Ishikawa (cell line): Measurements from ENCODE around the gene CLIC4.
A peak's percentile ranks its signal among the peaks of the same experiment; 100 is the strongest.

Experiments
- CEBPB ChIP-seq: IDR thresholded peaks from 2 replicates; pipeline ENCODE4 v1.6.1; 2012
- CREB1 ChIP-seq: IDR thresholded peaks from 2 replicates; pipeline ENCODE4 v1.6.1; 2012; ENCODE audit warnings: low read depth
- EGR1 ChIP-seq: IDR thresholded peaks from 2 replicates; pipeline ENCODE4 v1.6.1; 2012
- EP300 ChIP-seq: IDR thresholded peaks from 2 replicates; pipeline ENCODE4 v1.6.1; 2012; ENCODE audit warnings: borderline replicate concordance
- FOXM1 ChIP-seq: IDR thresholded peaks from 2 replicates; pipeline ENCODE4 v1.6.1; 2012; ENCODE audit warnings: low read depth, borderline replicate concordance
- MAX ChIP-seq: IDR thresholded peaks from 2 replicates; pipeline ENCODE4 v1.6.1; 2012
- NFIC ChIP-seq: IDR thresholded peaks from 2 replicates; pipeline ENCODE4 v1.6.1; 2012
- RAD21 ChIP-seq: IDR thresholded peaks from 2 replicates; pipeline ENCODE4 v1.6.1; 2012; ENCODE audit warnings: low read depth
- TAF1 ChIP-seq: IDR thresholded peaks from 2 replicates; pipeline ENCODE4 v1.6.1; 2012; ENCODE audit warnings: low read depth, mild to moderate bottlenecking
- TCF12 ChIP-seq: IDR thresholded peaks from 2 replicates; pipeline ENCODE4 v1.6.1; 2012; ENCODE audit warnings: low read depth
- TEAD4 ChIP-seq: IDR thresholded peaks from 2 replicates; pipeline ENCODE4 v1.6.1; 2012
- USF1 ChIP-seq: IDR thresholded peaks from 2 replicates; pipeline ENCODE4 v1.6.1; 2012
- YY1 ChIP-seq: IDR thresholded peaks from 2 replicates; pipeline ENCODE4 v1.6.1; 2012; ENCODE audit warnings: low read depth
- ZBTB7A ChIP-seq: IDR thresholded peaks from 2 replicates; pipeline ENCODE4 v1.6.1; 2012; ENCODE audit warnings: low read depth
- TF ChIP-seq, protein P1 (sequence below): IDR thresholded peaks from 2 replicates; pipeline ENCODE4 v1.6.1; 2012; ENCODE audit warnings: low read depth, mild to moderate bottlenecking

CLIC4 gene

GRCh38 chr1:24853649-24854048, 108.4 kb downstream of the CLIC4 start:
- TF ChIP-seq FOXM1 (no peak), TCF12 (no peak), RAD21 (no peak), EGR1 (no peak), CEBPB (no peak), CREB1 (no peak), TEAD4 (no peak), YY1 (no peak), USF1 (no peak), NFIC (no peak), EP300 (no peak), MAX (no peak), ZBTB7A (no peak), TAF1 (no peak)
- TF ChIP-seq, protein P1, sequence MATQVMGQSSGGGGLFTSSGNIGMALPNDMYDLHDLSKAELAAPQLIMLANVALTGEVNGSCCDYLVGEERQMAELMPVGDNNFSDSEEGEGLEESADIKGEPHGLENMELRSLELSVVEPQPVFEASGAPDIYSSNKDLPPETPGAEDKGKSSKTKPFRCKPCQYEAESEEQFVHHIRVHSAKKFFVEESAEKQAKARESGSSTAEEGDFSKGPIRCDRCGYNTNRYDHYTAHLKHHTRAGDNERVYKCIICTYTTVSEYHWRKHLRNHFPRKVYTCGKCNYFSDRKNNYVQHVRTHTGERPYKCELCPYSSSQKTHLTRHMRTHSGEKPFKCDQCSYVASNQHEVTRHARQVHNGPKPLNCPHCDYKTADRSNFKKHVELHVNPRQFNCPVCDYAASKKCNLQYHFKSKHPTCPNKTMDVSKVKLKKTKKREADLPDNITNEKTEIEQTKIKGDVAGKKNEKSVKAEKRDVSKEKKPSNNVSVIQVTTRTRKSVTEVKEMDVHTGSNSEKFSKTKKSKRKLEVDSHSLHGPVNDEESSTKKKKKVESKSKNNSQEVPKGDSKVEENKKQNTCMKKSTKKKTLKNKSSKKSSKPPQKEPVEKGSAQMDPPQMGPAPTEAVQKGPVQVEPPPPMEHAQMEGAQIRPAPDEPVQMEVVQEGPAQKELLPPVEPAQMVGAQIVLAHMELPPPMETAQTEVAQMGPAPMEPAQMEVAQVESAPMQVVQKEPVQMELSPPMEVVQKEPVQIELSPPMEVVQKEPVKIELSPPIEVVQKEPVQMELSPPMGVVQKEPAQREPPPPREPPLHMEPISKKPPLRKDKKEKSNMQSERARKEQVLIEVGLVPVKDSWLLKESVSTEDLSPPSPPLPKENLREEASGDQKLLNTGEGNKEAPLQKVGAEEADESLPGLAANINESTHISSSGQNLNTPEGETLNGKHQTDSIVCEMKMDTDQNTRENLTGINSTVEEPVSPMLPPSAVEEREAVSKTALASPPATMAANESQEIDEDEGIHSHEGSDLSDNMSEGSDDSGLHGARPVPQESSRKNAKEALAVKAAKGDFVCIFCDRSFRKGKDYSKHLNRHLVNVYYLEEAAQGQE = no peak

DNA sequence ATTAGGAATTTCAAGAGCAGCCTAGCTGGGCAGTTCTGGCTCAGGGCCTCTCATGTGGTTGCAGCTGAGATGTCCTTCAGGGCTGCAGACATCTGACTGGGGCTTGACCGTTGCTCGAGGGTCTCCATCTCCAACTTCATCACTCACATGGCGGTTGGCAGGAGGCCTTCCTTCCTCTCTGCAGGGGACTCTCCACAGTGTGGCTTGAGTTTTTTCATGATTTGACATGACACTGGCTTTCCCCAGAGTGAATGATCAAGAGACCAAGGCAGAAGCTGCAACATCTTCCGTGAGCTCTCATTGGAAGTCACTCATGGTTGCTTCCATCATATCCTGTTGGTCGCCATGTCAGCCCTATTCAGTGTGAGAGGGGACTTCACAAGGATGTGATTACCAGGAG, 110.2 kb downstream of the CLIC4 start:
- TF ChIP-seq EP300 = no peak
- TF ChIP-seq, protein P1 = no peak
- no peak for TF ChIP-seq FOXM1
- TF ChIP-seq EGR1 = no peak
- TF ChIP-seq ZBTB7A = no peak
- no peak for TF ChIP-seq TAF1

DNA sequence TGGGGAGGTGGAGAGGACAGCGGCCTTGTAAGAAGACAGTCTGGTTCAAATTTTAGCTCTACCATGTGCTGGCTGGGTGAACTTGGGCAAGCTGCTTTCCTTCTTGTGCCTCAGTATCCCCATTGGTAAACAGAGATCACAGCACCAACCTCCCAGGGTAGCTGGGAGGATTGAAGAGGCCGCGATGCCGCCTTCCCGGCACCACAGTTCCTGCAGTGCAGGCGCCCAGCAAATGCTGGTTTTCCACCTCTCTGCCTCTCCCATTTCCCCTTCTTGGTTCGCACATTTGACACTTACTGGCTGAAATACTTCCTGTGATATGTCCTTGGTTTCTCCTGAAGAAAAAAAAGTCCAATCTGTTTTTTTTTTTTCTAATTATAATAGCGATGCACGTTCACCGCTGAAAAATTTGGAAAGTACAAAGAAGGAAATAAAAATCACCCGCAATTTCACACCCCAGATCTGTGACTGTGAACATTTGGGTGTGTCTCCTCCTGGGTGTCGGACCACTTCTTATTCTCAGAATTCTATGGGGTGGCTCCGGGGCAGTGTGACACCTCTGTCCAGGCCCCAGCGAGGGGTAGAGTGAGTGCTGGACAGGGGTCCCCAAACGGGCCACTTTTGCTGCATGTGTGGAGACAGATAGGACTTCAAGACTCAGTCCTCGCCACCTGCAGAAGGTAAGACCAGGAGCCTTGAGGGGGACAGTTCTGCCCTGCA, 111.7 kb downstream of the CLIC4 start:
- TF ChIP-seq EP300 (no peak), TCF12 (no peak), USF1 (no peak), NFIC (no peak), YY1 (no peak), CEBPB (no peak), TEAD4 (no peak), CREB1 (no peak)

GRCh38 chr1:24857507-24858133, 112.4 kb downstream of the CLIC4 start:
- TF ChIP-seq NFIC (no peak), RAD21 (peak; percentile 15; the same call in 1 of the 2 replicates)

- TF ChIP-seq TAF1 = no peak
- TF ChIP-seq CREB1 = no peak
- no peak for TF ChIP-seq NFIC
- TF ChIP-seq ZBTB7A = no peak
- TF ChIP-seq USF1 = no peak
Measured at GRCh38 chr1:24858277-24858676, 113.0 kb downstream of the CLIC4 start.

- TF ChIP-seq TAF1 = no peak
- no peak for TF ChIP-seq USF1
Measured at GRCh38 chr1:24859063-24860010, 114.1 kb downstream of the CLIC4 start.
